ENCODE results near the gene VASH1.

The VASH1 gene

GRCh38 chr14:76812093-76812421 is 50.8 kb downstream of the VASH1 start:
- Histone ChIP-seq H3K9ac (ENCODE audit: low read length) (peak overlapping the region; percentile 78), H3K27me3 (ENCODE audit: low read length) (no peaks in the 10 kb centered on the region), H3K27ac (ENCODE audit: low read depth, low read length) (peak overlapping the region; percentile 7; the same call in 1 of the 2 replicates), H3K4me2 (ENCODE audit: low read depth, low read length, poor library complexity, severe bottlenecking) (peak overlapping the region; percentile 93), H2AFZ (ENCODE audit: low read depth, low read length, severe bottlenecking) (peak overlapping the region; percentile 57), H3K9me2 (replicated peaks; ENCODE audit: insufficient read depth, low read length) (no peaks in the 10 kb centered on the region), H3F3A (ENCODE audit: insufficient read depth) (no peaks in the 10 kb centered on the region), H3K36me3 (ENCODE audit: low read length) (no peaks in the 10 kb centered on the region), H4K20me1 (ENCODE audit: low read depth, low read length) (no peaks in the 10 kb centered on the region), H3K4me3 (ENCODE audit: insufficient read depth, low read length, poor library complexity, severe bottlenecking) (peak overlapping the region; percentile 58), H3K79me2 (ENCODE audit: insufficient read depth, low read length) (peaks cover 3% of the 10 kb centered on the region; the same call in 1 of the 2 replicates), H3K9me3 (ENCODE audit: insufficient read depth, low read length) (no peaks in the 10 kb centered on the region)
- TF ChIP-seq EZH2phosphoT487 (conservative IDR thresholded peaks at IDR 0.05; ENCODE audit: low read length) (no peak), CTCF (IDR thresholded peaks at IDR 0.05; ENCODE audit: insufficient read depth, low read length, poor library complexity, severe bottlenecking) (no peak)

- Histone ChIP-seq H4K20me1 (ENCODE audit: low read depth, low read length) (no peaks in the 10 kb centered on the region), H2AFZ (ENCODE audit: low read depth, low read length, severe bottlenecking) (peak within 1 kb of the TSS; percentile 89), H3K4me3 (ENCODE audit: insufficient read depth, low read length, poor library complexity, severe bottlenecking) (peak within 1 kb of the TSS; percentile 58), H3K27ac (ENCODE audit: low read depth, low read length) (peak within 1 kb of the TSS; percentile 26; the same call in 1 of the 2 replicates), H3K9me3 (ENCODE audit: insufficient read depth, low read length) (no peaks in the 10 kb centered on the region), H3K36me3 (ENCODE audit: low read length) (no peaks in the 10 kb centered on the region), H3K27me3 (ENCODE audit: low read length) (no peaks in the 10 kb centered on the region), H3F3A (ENCODE audit: insufficient read depth) (no peaks in the 10 kb centered on the region), H3K79me2 (ENCODE audit: insufficient read depth, low read length) (peaks cover 3% of the 10 kb centered on the region; the same call in 1 of the 2 replicates), H3K4me2 (ENCODE audit: low read depth, low read length, poor library complexity, severe bottlenecking) (peak within 1 kb of the TSS; percentile 93), H3K9ac (ENCODE audit: low read length) (peak within 1 kb of the TSS; percentile 78), H3K9me2 (replicated peaks; ENCODE audit: insufficient read depth, low read length) (no peaks in the 10 kb centered on the region)
- TF ChIP-seq EZH2phosphoT487 (conservative IDR thresholded peaks at IDR 0.05; ENCODE audit: low read length) (no peak), CTCF (IDR thresholded peaks at IDR 0.05; ENCODE audit: insufficient read depth, low read length, poor library complexity, severe bottlenecking) (no peak)
These were observed 51.4 kb downstream of the VASH1 start, which contains the start of gene ANGEL1 for GRCh38 chr14:76812422-76813383. ANGEL1 (minus strand) TSS chr14:76812882; CDS start chr14:76812827, 55 bp downstream.

- H3K9me2 ChIP-seq (replicated peaks; ENCODE audit: insufficient read depth, low read length), result no peaks in the 10 kb centered on the region
- no peaks in the 10 kb centered on the region for H3K36me3 ChIP-seq (ENCODE audit: low read length)
- no peaks in the 10 kb centered on the region for H3K9me3 ChIP-seq (ENCODE audit: insufficient read depth, low read length)
- no peaks in the 10 kb centered on the region for H4K20me1 ChIP-seq (ENCODE audit: low read depth, low read length)
- H3K27me3 ChIP-seq (ENCODE audit: low read length), result no peaks in the 10 kb centered on the region
- H3K9ac ChIP-seq (ENCODE audit: low read length), result no peak overlapping the region
- peaks cover 3% of the 10 kb centered on the region; the same call in 1 of the 2 replicates for H3K79me2 ChIP-seq (ENCODE audit: insufficient read depth, low read length)
- no peak overlapping the region for H3K4me3 ChIP-seq (ENCODE audit: insufficient read depth, low read length, poor library complexity, severe bottlenecking)
- TF ChIP-seq CTCF (IDR thresholded peaks at IDR 0.05; ENCODE audit: insufficient read depth, low read length, poor library complexity, severe bottlenecking), result no peak
- TF ChIP-seq EZH2phosphoT487 (conservative IDR thresholded peaks at IDR 0.05; ENCODE audit: low read length), result no peak
- H3K4me2 ChIP-seq (ENCODE audit: low read depth, low read length, poor library complexity, severe bottlenecking), result no peak overlapping the region
- no peaks in the 10 kb centered on the region for H3F3A ChIP-seq (ENCODE audit: insufficient read depth)
- H2AFZ ChIP-seq (ENCODE audit: low read depth, low read length, severe bottlenecking), result no peak overlapping the region
- no peak overlapping the region for H3K27ac ChIP-seq (ENCODE audit: low read depth, low read length)
These were observed 53.7 kb downstream of the VASH1 start for GRCh38 chr14:76814726-76815645.

All from SU-DHL-6 (cell line).